BJ (cell line): Measurements from ENCODE around the gene SLC25A44. TPM values are rescaled to one million over a fixed set of nuclear protein-coding genes. Genes with fewer than 3 reads are reported as not detected.

Experiments
- CTCF ChIA-PET: fragments of 350-600 bp; formaldehyde crosslinking; extraction: SDS; loops from one replicate; lab custom pipeline; 2021; ENCODE audit warnings: antibody characterized with exemption, inconsistent platforms; lab: Yijun Ruan, JAX
- POLR2A ChIA-PET: fragments of 300-600 bp; sonication (Branson Sonifier 250); formaldehyde crosslinking; extraction: SDS; loops from one replicate; lab custom pipeline; 2021; ENCODE audit warnings: antibody characterized with exemption; lab: Charles Lee
- DNase-seq: peaks from one replicate; pipeline ENCODE4 v3.0.0-alpha.2; 2011; ENCODE audit warnings: low read depth
- H3K27me3 ChIP-seq: 2 replicates; pipeline ENCODE4 v1.6.0; 2011; ENCODE audit warnings: low read length; ENCODE audit not compliant: control insufficient read depth, insufficient read depth
- H3K36me3 ChIP-seq: 2 replicates; pipeline ENCODE4 v1.5.1; 2011; ENCODE audit warnings: low read length; ENCODE audit not compliant: control insufficient read depth, insufficient read depth
- H3K4me3 ChIP-seq: 2 replicates; pipeline ENCODE4 v1.5.1; 2011; ENCODE audit warnings: low read depth, mild to moderate bottlenecking, control low read depth, low read length
- polyA plus RNA-seq: library from polyadenylated mRNA; depleted of rRNA; stranded (reverse); fragments of >200 nt; gene quantifications from 2 replicates; pipeline ENCODE4 v1.2.3, GENCODE V29; 2011
- TF ChIP-seq, protein P1 (sequence below): IDR thresholded peaks from 2 replicates; pipeline ENCODE4 v1.5.1; 2011; ENCODE audit warnings: low read depth, mild to moderate bottlenecking, control low read depth, inconsistent platforms, low read length, moderate library complexity; ENCODE audit not compliant: insufficient read depth

Gene SLC25A44
- polyA plus RNA-seq, 1 experiment: 25.8 TPM

DNA sequence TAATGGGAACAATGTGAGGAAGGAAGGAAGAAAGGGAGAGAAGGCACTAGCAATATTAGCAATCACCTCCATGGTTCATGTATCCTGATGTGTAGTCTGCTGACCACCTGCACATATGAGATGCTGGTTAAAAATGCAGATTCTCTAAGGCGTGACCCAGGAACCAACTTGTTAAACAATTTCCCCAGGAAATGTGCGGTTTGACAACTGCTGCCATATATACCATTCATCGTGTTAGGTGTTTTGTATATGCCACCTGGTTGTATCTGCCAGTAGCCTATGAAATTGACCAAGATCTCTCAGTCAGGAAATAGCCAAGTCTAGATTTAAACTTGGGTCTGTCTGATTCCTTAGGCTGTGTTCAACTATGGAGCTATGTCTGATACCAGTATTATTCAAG is 36.4 kb upstream of the SLC25A44 start:
- no peak for DNase-seq
- H3K36me3 ChIP-seq: no peaks in the 10 kb centered on the region
- CTCF ChIA-PET: interaction anchor here (0.6 to 1.0 kb wide), 2 partner anchors 68 to 80 kb away, joined by 3 read pairs; no protein-coding TSS in a partner anchor
- TF ChIP-seq, protein P1, sequence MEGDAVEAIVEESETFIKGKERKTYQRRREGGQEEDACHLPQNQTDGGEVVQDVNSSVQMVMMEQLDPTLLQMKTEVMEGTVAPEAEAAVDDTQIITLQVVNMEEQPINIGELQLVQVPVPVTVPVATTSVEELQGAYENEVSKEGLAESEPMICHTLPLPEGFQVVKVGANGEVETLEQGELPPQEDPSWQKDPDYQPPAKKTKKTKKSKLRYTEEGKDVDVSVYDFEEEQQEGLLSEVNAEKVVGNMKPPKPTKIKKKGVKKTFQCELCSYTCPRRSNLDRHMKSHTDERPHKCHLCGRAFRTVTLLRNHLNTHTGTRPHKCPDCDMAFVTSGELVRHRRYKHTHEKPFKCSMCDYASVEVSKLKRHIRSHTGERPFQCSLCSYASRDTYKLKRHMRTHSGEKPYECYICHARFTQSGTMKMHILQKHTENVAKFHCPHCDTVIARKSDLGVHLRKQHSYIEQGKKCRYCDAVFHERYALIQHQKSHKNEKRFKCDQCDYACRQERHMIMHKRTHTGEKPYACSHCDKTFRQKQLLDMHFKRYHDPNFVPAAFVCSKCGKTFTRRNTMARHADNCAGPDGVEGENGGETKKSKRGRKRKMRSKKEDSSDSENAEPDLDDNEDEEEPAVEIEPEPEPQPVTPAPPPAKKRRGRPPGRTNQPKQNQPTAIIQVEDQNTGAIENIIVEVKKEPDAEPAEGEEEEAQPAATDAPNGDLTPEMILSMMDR: no peak
- POLR2A ChIA-PET: no interaction called here
- no peak overlapping the region for H3K4me3 ChIP-seq
- no peaks in the 10 kb centered on the region for H3K27me3 ChIP-seq

DNA sequence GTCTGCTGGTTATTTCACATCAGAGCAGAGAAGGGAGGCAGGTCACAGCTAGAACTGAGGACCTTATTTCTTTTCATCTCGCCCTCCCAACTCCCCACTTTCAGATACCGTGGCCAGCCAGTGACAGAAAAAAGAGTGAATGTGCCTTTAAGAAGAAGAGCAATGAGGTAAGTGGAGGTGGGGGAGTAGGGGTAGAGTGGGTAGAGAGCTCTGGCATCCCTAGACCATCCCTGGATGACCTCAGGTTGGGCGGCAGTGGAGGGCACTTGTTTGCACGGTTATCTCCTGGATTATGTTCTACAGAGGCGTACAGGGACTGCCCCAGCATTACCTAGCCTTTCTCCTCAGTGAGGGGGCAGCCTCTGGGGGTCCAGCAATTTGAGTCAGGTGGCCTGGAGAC is 35.9 kb upstream of the SLC25A44 start:
- no peaks in the 10 kb centered on the region for H3K27me3 ChIP-seq
- H3K36me3 ChIP-seq: no peaks in the 10 kb centered on the region
- no peak overlapping the region for H3K4me3 ChIP-seq
- POLR2A ChIA-PET: no interaction called here
- CTCF ChIA-PET: interaction anchor here (0.6 to 1.0 kb wide), 2 partner anchors 68 to 80 kb away, joined by 3 read pairs; no protein-coding TSS in a partner anchor
- TF ChIP-seq, protein P1: no peak
- no peak for DNase-seq

DNA sequence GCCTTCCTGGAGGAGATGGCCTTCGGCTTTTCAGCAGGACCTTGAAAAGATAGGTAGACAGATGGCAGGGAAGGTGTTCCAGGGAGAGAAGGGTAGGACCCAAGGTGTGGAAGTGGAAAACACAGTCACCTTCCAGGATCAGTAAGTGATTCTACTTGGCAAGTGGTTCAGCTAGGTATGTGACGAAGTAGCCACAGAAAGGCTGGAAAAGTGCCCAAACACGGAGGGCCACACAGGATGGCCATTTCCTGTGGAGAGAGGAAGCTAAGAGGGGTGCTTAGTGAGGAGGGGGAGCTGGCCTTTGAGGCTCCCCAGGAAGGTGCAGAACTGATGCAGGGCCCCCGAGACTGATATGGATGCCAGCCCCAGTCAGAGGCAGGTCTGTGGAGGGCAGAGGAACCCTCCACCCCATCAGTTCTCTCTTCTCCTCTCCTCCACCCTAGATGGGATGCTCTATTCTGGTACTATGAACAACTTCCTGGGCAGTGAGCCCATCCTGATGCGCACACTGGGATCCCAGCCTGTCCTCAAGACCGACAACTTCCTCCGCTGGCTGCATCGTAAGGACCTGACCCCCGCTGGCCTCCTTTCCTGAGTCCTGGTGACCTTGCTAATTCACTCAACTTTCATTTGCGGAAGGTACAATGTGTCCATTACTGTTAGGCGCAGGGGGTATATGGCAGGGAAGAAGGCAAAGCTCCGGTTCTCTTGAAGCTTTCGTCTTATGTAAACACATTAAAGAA is 33.7 kb upstream of the SLC25A44 start:
- no peaks in the 10 kb centered on the region for H3K27me3 ChIP-seq
- POLR2A ChIA-PET: no interaction called here
- CTCF ChIA-PET: interaction anchor here (1.3 kb wide), 1 partner anchor 71 kb away, joined by 3 read pairs; no protein-coding TSS in a partner anchor
- DNase-seq: no peak
- H3K4me3 ChIP-seq: no peak overlapping the region
- H3K36me3 ChIP-seq: no peaks in the 10 kb centered on the region
- TF ChIP-seq, protein P1: no peak

DNA sequence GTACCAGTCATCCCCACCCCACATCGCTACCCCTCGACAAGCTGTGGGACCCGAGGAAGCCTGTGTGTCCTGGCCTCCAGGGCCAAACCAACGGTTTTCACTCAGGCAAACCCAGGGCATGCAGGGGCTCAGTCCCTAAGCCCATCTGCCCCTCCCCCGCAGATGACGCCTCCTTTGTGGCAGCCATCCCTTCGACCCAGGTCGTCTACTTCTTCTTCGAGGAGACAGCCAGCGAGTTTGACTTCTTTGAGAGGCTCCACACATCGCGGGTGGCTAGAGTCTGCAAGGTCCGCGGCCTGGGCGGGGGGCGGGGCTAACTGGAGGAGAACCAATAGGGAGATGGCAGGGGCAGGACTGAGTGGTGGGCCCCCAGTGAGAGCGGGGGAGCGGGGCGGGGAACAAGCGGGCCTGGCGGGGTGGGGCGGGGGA is 33.1 kb upstream of the SLC25A44 start:
- TF ChIP-seq, protein P1: no peak
- DNase-seq: no peak
- no peaks in the 10 kb centered on the region for H3K27me3 ChIP-seq
- ChIA-PET POLR2A (no interaction called here), CTCF (interaction anchor here (1.1 to 2.0 kb wide), 5 partner anchors 10 to 70 kb away, joined by 3 to 9 read pairs (median 5); no protein-coding TSS in a partner anchor)
- H3K4me3 ChIP-seq: peak overlapping the region; percentile 8; the same call in 1 of the 2 replicates
- no peaks in the 10 kb centered on the region for H3K36me3 ChIP-seq

DNA sequence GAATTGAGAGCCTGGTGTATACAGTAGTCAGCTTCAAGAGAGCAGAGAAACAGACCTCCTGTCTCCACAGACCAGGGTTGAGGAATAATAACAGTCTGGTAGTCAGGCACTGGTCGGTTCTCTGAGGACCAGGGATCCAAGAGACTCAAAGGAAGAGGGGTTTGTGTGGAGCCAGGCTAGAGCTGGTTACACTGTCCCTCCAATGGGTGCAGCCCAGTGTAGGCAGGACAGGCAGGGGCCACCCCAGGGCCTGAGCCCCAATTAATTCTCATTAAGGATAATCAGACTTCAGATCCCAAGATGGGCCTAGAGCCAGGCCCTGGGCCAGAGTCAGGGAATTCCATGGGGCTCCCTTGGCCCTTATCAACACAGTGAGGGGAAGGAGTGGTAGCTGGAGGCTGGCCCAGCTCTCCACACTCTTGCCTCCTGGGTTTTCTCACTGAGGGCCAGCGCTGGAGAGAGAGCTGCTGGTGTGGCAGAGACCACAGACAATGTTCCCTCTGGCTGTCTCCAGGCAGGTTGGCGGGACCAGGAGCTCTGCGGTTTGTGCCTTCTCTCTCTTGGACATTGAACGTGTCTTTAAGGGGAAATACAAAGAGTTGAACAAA is 31.4 kb upstream of the SLC25A44 start:
- DNase-seq: no peak

More for the DNA sequence above, 31.4 kb upstream of the SLC25A44 start:
- CTCF ChIA-PET: interaction anchor here (1.7 to 2.0 kb wide), 2 partner anchors 63 to 66 kb away, joined by 9 read pairs; no protein-coding TSS in a partner anchor
- Histone ChIP-seq H3K4me3 (no peak overlapping the region), H3K27me3 (no peaks in the 10 kb centered on the region), H3K36me3 (no peaks in the 10 kb centered on the region)
- TF ChIP-seq, protein P1: no peak
- POLR2A ChIA-PET: no interaction called here
